NCI-H2107 treated with DMSO at 0.1 percent for 48 hours (cell line): ENCODE data around the gene CRTC3.

Source experiments
- DNase-seq: peaks from one replicate; lab custom pipeline; 2025; ENCODE audit not compliant: unreplicated experiment; lab: John Stamatoyannopoulos, UW

Gene CRTC3

GRCh38 chr15:90591524-90591923 is 61.8 kb downstream of the CRTC3 start:
- DNase-seq, result no peak

- no peak for DNase-seq
Measured at GRCh38 chr15:90592131-90592881, 62.6 kb downstream of the CRTC3 start.

GRCh38 chr15:90593499-90594158 is 63.9 kb downstream of the CRTC3 start:
- no peak for DNase-seq

- no peak for DNase-seq
Measured at GRCh38 chr15:90594301-90594738, 64.6 kb downstream of the CRTC3 start.

- DNase-seq, result no peak
Measured at GRCh38 chr15:90595763-90596155, 66.0 kb downstream of the CRTC3 start.

GRCh38 chr15:90596943-90597342 is 67.2 kb downstream of the CRTC3 start:
- DNase-seq, result no peak

GRCh38 chr15:90597577-90597976 is 67.9 kb downstream of the CRTC3 start:
- DNase-seq, result no peak

GRCh38 chr15:90598031-90598577 is 68.4 kb downstream of the CRTC3 start:
- DNase-seq, result no peak

GRCh38 chr15:90598679-90599078 is 69.0 kb downstream of the CRTC3 start:
- DNase-seq, result no peak

- no peak for DNase-seq
Measured at GRCh38 chr15:90599116-90599515, 69.4 kb downstream of the CRTC3 start.

GRCh38 chr15:90599644-90600043 is 69.9 kb downstream of the CRTC3 start:
- no peak for DNase-seq

- no peak for DNase-seq
Measured at GRCh38 chr15:90600954-90601353, 71.2 kb downstream of the CRTC3 start.

GRCh38 chr15:90603893-90604292 is 74.2 kb downstream of the CRTC3 start:
- no peak for DNase-seq

GRCh38 chr15:90606641-90607040 is 76.9 kb downstream of the CRTC3 start:
- DNase-seq, result no peak

GRCh38 chr15:90607361-90607760 is 77.6 kb downstream of the CRTC3 start:
- peak; percentile 49 for DNase-seq

GRCh38 chr15:90609242-90610180 is 79.8 kb downstream of the CRTC3 start:
- no peak for DNase-seq

GRCh38 chr15:90610190-90610589 is 80.5 kb downstream of the CRTC3 start:
- DNase-seq, result no peak

- DNase-seq, result no peak
Measured at GRCh38 chr15:90611157-90611556, 81.4 kb downstream of the CRTC3 start.

GRCh38 chr15:90617171-90617570 is 87.4 kb downstream of the CRTC3 start:
- DNase-seq, result no peak

GRCh38 chr15:90617668-90618097 is 88.0 kb downstream of the CRTC3 start:
- no peak for DNase-seq
